NCI-H1417 (cell line): ENCODE measurements around the gene MED27.

Source experiments
- DNase-seq, 3 experiments: peaks; one replicate each; lab custom pipeline; 2025; lab: John Stamatoyannopoulos, UW

MED27 gene

GRCh38 chr9:131879911-131880290, 199.8 kb downstream of the MED27 start:
- no peak for DNase-seq

GRCh38 chr9:131879181-131879910, 200.3 kb downstream of the MED27 start:
- DNase-seq, result no peak

DNA sequence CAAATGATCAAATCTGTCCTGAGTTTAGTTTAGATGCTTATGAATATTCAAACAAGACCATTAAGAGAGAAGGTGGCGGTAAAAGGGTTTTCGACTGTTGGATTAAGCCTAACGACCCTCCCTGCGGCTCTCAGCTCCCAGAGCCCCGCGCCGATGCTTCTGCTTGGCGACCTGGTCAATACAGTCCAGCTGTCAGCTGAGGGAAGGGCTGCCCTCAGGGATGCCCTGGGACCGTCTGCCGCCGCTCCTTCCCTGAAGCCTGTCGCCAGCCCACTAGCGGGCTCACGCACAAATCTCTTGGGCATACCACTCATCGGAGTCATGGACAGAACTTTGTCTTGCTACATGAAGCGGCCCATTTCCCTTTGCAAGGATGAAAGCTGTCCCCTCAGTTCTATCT, 203.2 kb downstream of the MED27 start:
- no peak for DNase-seq

DNA sequence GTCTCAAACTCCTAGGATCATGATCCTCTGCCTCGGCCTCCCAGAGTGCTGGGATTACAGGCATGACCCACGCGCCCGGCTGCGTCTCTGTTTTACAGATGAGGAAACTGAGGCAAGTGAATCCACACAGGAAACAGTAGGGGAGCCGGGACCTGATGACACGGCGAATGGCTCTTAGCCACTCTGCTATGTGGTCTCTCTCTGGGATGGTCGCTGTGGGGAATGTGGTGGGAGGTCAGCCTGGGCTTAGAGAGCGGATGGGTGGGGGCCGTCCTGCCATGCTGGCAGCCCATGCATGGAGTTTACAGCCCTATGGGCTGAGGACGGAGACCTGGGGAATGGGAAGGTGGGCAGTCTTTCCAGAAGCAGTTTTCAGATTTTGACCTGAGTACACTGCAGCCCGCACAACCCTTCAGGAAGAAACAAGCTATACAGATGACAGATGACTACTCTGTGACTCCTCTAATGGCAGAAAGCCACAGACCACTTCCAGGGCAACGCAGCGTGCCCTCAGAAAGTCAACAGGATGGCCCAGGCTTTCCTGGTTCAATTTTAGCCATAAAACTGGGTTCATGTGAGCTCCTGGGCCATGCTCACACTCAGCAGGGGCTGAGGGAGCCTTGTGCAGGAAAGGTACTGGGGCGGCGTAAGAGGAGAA, 203.7 kb downstream of the MED27 start:
- no peak for DNase-seq

- no peak for DNase-seq
These were observed 204.6 kb downstream of the MED27 start for GRCh38 chr9:131874916-131875670.

GRCh38 chr9:131874447-131874846, 205.2 kb downstream of the MED27 start:
- no peak for DNase-seq

DNA sequence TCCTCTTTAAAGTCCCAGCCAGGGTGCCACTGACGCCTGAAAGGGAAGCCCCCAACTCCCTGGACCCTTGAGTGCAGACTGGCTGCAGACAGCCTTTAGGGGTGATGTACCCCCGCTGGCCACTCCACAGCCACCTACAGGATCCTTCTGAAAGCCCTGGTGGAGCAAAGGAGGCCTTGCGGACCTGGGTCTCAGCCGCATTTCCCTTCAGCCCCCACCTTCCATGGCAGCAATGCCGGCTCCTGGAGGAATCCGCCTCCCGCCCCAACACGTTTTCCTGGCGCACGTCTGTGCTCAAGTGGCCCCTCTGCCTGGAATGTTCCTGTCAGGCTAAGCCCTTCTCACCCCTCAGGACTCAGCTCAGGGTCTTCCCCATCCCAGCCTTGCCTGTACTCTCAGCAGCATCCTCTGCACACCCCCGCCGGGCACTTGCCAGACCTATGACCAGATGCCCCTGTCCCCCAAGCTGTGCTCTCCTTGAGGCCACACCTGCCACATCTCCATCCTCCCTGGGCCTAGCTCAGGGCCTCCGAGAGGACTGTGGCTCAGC, 205.7 kb downstream of the MED27 start:
- DNase-seq, result no peak

- no peak for DNase-seq
These were observed 206.3 kb downstream of the MED27 start for GRCh38 chr9:131873335-131873734.

GRCh38 chr9:131872702-131873101, 207.0 kb downstream of the MED27 start:
- no peak for DNase-seq

DNA sequence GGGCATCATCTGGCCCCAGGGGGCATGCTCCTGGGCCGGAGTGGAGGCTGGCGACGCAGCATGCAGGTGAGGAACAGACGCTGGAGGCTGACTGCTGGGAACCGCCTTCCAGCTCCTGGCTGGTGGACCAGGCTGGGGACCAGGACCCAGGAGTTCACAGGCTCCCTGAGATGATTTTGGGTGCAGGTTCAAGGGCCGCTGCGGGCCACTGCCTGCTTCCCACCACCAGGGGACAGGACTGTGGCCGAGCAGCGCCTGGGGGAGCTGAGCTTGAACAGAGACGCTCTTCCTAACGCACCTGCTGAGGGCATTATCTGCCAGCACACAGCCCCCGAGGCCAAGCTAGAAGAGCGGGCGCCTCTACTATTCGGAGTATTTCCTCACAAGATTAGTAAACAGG, 207.7 kb downstream of the MED27 start:
- DNase-seq, result no peak

DNA sequence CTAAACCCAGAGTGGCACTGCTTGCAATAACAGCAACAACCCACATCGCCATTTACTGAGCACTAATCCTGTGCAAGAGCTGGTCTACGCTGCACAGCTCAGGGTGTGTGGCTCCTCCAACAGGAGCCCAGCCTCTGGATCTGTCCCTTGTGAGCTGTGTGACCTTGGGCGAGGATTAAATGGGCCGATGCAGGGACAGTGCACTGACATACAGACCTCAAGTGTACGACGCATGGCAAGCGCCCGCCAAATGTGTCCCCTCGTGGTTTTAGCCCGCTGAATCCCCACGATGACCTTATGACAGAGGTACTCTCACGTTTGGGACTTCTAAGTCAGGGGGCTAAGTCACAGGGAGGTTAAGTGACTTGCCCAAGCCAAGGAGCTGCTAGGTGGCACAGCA, 209.5 kb downstream of the MED27 start:
- no peak for DNase-seq

DNA sequence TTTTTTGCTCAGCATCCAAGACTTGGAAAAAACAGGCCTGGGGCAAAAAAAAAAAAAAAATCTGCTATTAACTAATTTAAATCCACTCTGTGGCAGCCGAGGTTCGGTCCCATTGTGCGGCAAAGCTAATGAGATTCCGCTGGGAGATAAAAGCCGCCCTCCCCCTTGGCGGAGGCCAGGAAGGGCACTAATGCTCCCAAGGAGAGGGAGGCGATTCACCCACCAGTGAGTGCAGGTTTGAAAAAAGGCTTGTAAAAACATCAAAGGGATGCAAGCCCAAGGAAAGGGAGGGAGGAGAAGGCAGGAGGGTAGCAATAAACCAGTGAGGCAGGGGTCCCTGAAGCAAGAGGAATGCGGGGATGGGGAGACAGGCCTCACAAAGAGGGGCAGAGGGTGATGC, 210.3 kb downstream of the MED27 start:
- no peak for DNase-seq

GRCh38 chr9:131868766-131869165, 210.9 kb downstream of the MED27 start:
- no peak for DNase-seq

DNA sequence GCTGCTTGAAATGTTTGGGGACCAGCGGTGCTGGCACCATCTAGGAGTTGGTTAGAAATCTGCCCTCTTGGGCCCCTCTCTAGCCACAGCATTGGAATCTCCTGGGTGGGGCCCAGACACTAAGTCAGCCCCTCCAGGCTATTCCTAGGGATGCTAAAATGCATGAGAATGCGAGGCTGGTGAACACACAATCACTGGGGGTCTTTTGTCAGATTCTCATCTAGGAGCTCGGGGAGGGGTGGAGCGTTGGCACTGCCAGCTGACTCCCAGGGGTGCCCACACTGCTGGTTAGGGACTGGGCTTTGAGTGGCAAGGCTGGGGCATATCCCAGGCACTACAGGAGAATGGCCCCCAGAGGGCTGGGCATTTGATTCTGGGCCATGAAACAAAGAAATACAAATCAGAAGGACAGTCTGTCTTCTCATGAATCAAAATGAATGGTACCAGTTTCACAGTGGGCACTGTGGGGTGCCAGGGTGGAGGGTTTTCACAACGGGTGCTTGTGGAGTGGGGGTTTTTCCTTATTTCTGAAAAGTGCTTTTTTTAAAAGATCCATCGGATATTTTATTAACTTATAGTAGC, 212.0 kb downstream of the MED27 start:
- no peak for DNase-seq

GRCh38 chr9:131865446-131866195, 214.0 kb downstream of the MED27 start:
- no peak for DNase-seq

GRCh38 chr9:131864531-131864930, 215.1 kb downstream of the MED27 start:
- DNase-seq, result no peak

DNA sequence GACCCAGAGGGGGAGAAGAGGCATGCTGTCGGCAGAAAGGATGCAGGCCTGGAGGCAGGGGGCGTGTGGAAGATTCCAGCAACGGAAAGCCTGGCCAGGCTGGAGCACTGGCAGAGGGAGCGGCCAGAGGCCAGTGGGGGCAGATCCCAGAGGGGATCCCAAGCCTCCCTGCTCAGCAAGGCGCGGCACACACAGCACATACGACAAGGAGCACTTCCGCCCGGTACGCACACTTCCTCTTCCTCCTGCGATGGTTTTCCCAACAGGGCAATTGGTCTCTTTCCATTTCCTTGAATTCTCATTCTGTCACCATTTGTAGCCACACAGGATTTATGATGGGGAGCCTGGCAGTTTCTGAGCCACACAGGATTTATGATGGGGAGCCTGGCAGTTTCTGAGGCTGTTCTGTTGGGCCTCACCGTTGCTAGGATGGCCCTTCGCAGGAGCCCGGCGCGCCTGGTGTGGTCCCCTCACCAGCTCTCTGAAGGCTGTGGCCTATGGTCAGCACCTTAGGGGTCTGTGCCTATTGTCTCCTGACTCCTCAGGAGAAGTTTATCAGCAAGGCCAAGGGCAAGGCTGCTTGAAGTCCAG, 216.3 kb downstream of the MED27 start:
- DNase-seq, result no peak

DNA sequence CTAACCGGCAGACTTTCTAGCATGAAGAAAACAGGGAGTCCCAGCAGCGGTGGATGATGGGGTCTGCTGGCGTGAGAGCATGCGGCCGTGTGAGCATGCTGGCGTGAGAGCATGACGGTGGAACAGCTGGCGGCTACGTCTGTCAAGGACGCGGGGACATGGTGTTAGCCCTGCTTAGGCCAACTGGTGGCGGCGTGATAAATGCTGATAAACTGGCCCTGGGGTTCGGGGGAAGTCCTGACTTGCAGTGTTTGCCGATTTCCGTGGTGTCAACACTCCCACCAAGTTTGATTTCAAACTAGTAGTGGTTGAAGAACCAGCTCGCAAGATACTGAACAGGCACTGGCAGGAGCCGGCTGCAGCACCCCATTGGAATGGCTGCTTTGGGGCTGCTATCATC, 217.4 kb downstream of the MED27 start:
- no peak for DNase-seq

GRCh38 chr9:131860430-131860829, 219.2 kb downstream of the MED27 start:
- DNase-seq, result no peak

- DNase-seq, result no peak
These were observed 221.5 kb downstream of the MED27 start for GRCh38 chr9:131858147-131858546.

DNA sequence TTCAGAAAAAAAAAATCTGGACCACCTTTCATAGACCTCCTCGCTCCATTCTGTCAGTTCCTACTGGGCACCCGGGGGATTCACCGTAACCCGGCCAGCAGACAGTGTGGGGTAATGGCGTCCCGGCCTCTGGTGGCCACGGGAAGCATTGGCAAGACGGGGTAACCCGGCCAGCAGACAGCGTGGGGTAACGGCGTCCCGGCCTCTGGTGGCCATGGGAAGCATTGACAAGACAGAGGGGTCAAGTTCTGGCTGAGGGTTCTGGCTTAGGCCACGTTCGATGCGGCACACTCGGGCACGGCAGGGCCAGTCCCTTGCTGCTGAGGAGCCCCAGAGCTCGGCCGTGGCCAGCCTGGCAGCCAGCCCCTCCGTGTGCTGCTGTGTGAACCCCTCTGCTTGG, 223.6 kb downstream of the MED27 start:
- DNase-seq, result no peak
